T1000 (cell line): Measurements from ENCODE around the gene GAK.

Source experiments
- DNase-seq: peaks from one replicate; lab custom pipeline; 2025; ENCODE audit warnings: mixed read lengths; lab: John Stamatoyannopoulos, UW

The GAK gene

DNA sequence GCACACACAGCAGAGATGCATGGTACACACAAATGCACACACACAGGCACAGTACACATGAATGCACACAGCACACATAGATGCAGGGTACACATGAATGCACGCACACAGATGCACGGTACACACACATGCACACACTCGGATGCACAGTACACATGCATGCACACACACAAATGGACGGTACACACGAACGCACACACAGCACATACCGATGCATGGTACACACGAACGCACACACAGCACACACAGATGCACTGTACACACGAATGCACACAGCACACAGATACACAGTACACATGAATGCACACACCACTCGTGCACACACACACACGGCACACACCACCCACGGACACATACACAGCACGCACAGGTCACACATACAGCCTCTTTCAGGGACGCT lies 62.3 kb downstream of the GAK start:
- no peak for DNase-seq

DNA sequence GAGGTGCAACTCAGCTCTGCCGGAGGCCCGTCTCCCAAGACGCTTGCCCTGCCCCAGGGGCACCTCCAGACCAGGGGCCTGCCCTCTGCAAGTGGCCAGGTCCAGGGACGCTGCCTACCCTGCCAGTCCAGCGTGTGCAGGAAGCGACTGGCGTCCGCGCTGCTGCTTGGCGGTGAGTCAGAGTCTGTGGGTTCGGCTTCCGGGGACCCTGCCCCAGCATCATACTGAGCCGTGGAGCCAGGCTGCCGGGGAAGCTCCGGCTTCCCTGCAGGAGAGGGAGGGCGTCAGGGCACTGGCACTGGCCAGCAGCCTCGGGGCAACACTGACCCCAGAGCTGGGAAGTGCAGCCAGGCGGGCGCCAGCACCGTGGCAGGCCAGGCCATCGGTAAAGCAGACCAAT lies 63.7 kb downstream of the GAK start:
- DNase-seq, result no peak

DNA sequence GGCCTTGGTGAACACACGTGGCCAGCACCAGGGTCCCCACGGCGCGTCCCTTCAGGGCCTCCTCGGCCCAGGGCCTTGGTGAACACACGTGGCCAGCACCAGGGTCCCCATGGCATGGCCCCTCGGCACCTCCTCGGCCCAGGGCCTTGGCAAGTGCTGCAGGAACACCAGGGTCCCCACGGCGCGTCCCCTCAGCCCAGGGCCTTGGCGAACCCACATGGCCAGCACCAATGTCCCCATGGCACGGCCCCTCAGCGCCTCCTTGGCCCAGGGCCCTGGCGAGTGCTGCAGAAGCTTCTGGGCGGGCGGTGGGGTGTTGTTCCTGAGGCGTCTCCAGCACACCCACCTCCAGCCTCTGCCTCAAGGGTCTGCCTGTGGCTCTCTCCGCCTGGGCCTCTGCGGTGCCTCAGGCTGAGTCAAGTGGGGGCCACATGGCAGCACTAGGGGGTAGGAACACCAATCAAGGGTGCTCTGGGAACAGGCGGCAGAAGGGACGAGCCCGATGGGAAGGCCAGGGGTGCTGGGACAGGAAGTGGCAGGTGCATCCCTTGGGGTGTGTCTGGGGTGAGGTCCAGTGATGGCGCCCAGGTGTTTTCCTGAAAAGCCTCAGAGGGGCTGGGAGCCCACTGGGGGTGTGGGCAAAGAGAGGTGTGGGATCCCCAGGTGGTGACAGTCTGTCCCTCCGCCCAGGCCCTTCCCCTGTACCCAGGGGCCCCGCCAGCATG lies 64.4 kb downstream of the GAK start:
- DNase-seq, result no peak

DNA sequence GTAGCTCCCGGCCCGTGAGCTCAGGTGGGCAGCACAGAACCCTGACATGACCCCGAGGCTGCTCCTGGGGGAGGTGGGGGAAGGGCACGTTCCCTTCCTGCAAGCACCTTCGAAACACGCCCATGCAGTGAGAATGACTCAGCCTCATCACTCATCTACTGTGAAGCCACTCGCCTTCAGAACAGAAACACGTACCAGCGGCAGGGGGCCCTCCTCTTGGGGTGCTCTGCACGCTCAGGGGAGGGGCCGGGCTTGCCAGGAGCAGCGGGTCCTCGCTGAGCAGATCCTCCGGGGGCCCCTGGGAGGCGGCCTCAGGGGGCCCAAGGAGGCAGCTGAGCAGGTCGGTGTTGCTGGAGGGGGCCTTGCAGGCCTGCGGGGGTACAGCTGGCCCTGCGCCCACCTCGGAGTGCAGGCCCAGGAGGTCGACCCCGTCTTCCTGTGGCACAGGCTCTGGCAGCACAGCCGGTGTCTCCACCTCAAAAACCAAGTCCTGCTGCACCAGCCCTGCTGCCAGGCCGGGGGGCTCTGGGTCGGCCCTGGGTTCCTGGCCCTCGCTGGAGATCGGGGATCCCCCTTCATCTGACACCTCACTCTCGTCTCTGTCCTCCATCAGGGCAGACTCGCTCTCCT lies 65.2 kb downstream of the GAK start:
- no peak for DNase-seq

DNA sequence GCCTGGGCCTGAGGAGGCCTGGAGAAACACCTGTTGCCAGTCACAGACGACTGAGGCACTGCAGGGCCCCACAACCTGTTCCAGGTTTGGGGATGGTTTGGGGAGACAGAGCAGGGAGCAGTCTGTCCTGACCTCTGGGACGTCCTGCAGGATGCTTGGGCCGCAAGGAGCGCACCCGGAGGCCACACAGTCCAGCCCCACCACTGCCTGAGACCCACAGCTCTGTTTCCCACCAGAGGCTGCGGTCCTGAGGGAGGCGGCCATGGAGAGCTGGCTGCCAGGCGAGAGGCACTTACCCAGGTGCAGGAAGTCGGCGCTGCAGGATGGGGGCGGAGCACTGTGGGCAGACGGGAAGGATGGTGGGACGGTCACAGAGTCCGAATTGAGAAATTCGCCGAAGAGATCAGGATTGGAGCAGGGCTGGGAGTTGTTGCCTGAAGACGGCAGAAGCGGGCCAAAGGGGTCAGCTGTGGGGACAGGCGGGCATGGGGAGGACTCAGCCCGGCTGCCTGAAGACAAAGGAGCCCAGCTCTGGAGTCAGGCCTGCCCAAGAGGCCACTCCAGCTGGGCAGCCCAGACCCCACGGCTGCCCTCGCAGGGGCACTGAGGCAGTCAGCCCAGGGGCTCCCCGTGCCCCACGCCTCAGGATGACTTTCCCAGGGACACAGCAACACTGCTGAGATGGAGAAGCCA lies 65.9 kb downstream of the GAK start:
- DNase-seq, result no peak

DNA sequence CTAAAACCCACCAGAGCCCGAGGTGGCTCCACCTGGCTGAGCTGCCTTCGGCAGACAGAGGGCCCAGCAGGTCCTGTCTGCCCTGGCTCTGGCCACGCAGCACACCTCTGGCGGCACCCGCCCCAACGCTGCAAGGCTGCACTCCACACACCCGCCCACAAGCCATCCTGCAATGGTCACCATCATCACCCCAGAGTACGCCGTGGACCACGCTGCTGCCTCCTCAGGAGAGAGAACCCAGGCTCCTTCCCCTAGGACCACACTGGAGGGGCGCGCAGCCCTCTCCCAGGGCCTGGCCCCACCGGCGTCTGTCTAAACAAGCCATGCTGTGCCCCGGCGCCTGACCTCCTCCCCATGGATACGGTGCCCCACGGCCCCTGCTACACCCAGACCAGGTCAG lies 66.5 kb downstream of the GAK start:
- DNase-seq, result no peak

DNA sequence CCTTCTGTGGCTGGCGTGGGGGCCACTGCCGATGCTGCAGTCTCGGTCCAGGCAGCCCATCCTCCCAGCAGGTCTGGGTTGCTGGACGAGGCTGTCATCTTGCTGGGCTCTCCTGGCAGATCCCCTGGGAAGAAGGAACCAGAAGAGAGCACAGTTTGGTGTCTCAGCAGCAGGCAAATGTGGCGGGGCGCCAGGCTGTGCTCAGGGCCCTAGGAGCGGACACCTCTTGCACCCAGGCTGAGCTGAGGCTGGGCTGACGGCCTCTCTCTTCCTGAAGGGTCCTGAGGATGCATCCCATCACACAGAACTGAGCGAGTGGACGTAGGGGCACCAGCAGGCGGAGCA lies 67.0 kb downstream of the GAK start:
- no peak for DNase-seq

DNA sequence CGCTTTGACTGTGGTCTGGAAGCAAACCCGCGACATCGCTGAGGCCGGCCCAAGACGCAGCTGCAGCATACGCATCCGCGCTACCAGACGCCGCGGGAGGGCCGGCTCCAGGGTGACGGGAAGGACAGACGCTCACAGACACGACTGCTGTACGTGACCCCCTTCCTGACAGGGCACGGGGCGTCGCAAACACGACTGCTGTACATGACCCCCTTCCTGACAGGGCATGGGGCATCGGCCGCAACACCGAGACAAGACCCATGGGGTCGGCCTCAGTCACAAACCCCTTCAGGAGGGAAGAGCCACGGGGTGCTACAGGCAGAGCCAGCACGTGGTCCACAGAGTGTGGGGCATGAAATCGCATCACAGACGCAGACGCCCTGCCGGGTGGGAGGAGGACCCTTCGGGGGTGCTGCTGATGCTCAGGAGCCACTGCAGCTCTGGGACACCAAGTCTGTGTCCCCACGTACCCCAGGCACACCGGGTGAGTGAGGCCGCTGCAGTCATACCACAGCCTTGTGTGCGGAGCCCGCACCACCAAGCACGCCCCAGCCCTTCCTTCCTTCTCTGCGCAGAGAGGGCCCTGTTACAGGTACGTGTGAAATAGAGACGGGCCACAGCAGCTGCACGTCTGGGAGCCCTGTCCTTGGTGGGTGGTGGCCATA lies 67.5 kb downstream of the GAK start:
- no peak for DNase-seq

DNA sequence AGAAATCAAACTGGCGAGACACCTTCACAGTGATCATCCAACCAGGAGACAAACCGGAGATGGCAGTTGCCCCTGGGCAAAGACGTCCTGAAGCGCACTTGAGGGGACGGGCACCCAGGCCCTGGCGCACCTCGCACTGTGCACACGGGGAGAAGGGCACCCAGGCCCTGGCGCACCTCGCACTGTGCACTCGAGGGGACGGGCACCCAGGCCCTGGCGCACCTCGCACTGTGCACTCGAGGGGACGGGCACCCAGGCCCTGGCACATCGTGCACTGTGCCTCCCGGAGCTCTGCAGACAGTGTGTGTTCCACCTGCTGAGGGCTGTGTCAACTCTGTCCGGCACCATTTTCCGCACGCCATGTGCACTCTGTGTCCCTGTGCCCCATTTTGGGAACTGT lies 71.6 kb downstream of the GAK start:
- DNase-seq, result no peak

DNA sequence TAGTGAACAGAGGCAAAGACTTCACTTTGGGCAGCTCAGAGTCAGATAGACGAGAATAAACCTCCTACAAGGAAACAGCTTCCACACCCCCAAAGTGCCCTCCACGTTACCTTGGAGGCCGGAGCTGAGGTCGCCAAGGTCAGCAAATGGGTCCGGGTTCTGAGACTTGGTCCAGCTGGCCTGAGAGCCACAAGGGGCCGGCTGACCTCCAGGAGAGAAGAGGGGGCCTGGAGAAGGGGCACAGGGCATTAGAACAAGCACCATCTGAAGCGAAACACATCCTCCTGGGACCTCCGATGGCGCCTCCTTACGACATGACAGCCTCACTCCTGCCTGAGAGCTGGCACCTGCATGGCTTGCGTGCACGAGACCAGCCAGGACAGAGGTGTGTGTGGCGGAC lies 72.6 kb downstream of the GAK start:
- DNase-seq, result no peak

DNA sequence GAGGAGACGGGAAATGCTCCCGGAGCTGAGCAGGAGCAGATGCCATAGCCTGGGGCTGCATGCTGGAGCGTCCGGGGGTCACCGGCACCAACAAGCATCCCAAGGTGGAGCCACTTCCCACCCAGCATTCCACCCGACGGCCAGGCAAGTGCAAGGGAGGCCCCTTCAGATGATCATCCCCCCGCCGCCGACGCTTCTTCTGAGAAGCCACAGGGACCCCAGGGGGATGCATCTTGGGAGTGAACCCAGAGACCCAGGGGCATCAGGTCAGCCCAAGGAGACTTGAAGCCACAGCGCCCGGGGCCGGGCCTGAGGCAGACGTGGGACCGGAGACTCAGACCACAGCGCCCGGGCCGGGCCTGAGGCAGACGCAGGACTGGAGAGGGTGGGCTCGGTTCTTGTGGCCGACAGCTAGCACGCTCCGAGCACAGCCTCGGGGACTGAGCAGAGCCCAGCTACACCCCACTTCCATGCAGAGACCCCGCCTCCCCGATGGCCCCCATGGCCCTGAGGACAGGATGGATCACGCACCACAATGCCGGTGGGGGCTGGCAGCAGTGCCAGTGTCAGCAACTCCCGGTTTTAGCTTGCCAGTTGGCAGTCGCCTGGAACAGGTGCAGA lies 73.2 kb downstream of the GAK start:
- DNase-seq, result no peak

DNA sequence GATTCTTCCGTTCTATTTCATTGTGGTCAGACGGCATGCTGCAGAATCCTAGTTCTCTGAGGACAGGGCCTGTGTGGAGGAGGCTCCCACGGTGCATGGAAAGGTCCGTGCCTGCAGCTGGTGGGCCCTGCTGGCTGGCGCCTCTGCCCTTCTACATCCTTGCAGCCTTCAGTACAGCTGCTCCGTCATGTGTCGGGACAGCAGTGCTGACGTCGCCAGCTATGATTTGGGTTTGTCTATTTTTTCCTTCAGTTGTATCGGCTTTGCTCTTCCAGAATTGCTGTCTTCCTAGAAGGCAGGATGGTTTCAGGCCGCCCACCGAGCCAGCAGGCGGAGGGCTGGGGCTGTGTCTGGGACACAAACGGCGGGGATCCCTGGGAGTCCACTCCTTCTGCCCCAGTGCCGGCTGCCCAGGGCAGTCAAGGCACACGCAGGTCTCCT lies 74.1 kb downstream of the GAK start:
- no peak for DNase-seq

DNA sequence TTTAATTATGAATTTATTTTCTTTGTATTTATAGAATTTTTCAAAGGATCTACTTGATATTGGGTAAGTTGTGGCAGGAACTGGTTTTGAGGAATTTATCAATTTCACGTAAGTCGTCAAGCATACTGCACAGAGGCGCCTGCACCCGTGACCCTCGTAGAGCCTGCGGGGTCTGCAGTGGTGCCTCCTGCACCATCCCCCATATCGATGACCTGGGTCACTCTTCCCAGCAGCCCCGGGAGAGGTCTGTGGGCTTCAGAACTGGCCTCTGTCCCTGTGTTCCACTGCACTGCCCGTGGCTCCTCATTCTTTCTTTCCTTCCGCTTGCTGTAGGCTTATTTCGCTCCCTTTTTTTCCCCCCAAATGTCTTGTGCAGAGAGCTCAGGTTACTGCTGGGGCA lies 74.7 kb downstream of the GAK start:
- DNase-seq, result no peak

DNA sequence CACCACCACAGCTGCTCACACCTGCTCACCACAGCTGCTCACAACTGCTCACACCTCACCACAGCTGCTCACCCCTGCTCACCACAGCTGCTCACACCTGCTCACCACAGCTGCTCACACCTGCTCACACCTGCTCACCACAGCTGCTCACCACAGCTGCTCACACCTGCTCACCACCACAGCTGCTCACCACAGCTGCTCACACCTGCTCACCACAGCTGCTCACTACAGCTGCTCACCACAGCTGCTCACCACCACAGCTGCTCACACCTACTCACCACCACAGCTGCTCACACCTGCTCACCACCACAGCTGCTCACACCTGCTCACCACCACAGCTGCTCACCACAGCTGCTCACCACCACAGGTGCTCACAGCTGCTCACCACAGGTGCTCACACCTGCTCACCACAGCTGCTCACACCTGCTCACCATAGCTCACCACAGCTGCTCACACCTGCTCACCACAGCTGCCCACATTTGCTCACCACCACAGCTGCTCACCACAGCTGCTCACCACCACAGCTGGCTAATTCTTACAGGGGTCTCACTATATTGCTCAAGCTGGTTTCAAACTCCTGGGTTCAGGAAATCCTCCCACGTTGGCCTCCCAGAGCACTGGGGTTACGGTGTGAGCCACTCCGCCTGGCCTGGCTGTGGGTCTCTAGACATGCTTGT lies 75.8 kb downstream of the GAK start:
- no peak for DNase-seq

DNA sequence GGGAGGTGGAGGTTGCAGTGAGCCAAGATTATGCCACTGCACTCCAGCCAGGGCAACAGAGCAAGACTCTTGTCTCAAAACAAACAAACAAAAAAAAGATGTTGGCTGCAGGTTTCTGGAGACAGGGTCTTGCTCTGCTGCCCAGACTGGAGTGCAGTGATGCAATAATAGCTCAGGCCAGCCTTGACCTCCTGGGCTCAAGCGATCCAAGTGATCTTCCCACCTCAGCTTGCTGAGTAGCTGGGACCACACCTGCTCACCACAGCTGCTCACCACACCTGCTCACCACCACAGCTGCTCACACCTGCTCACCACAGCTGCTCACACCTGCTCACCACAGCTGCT lies 76.3 kb downstream of the GAK start:
- no peak for DNase-seq

DNA sequence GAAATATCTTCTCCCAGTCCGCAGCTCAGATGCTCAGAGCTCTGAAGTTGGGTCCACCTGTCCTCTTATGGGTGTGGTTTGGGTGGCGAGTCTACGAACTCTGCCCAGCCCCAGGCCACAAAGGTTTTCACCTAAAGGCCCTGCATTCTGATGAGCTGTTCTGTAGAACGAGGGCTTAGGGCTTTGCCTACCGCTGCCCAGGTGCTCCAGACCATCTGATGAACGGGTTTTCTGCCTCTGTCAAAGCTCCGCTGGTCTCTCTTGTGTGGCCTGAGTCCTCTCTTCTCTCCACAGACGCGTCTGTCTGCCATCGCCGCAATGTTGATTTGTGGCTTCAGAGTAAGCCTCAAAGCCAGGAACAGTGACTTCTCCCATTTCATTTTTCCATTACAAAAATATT lies 77.8 kb downstream of the GAK start:
- no peak for DNase-seq

DNA sequence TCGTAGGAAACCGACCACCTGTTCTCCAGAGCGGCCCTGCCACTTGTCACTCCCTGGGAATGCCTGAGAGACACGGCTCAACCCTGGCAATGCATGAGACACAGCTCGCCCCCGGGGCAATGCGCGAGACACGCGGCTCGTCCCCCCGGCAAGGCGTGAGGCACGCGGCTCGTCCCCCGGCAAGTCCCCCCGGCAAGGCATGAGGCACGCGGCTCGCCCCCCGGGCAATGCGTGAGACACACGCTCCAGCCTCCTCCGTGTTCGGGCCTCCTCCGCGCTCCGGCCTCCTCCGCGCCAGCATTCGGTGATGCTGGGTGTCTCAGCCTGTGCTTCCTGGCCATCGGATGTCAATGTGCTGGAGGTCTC lies 78.7 kb downstream of the GAK start:
- DNase-seq, result no peak

DNA sequence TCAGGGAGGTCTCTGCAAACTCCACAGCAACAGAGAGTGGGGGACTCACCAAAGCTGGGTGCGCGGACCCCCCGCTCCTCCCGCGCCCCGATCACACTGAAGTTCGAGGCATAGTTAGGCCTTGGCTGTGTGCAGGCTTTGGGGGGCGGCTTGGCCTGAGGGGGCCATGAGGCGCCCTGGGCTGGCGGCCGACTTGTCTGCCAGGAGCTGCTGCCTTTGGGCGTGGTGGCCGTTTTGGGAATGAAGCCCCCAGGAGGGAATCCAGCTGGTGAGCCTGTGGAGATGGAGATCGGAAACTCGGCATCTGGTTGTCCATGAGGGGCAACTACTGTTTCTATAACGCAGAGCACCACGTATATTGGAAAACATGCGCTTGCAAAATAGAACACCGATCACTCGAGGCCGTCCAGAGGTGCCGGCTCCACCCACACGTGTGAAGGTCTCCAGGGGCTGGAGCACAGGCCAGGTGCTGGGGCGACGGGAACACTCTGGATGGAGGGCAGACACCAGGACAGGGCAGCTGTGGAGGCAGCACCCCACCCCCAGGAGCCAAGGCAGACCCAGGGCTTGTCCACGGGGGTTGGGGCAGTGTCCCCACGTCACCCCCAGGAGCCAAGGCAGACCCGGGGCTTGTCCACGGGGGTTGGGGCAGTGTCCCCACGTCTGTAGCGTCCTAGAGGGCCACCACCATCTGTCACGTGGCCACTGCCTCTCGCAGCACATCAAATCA lies 80.2 kb downstream of the GAK start:
- no peak for DNase-seq

DNA sequence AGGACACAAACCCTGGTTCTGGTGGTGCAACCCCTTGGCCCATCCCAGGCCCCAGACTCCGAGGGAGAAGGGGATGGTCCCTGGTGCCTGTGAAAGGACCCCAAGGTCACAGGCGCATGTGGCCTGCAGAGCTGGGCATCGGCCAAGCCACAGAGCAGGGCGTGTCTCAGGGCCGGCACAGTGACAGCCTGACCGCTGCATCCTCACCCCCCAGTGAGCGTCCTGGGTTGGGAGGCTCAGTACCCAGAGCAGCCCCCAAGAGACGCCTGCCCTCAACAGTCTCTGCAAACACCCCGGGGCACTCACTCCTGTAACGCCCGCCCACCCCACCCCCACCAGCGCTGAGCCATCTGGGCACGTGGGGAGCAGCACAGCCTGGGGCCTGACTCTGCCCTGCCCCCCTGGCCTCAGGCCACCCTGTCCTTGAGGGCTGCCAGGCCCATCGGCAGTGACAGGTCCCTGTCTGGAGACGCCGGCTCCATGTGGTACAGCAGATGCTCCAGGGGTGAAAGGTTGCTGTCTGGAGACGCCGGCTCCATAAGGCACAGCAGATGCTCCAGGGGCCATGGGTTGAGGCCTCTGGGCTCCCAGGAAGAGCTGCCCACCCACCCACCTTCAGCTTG lies 81.7 kb downstream of the GAK start:
- no peak for DNase-seq

DNA sequence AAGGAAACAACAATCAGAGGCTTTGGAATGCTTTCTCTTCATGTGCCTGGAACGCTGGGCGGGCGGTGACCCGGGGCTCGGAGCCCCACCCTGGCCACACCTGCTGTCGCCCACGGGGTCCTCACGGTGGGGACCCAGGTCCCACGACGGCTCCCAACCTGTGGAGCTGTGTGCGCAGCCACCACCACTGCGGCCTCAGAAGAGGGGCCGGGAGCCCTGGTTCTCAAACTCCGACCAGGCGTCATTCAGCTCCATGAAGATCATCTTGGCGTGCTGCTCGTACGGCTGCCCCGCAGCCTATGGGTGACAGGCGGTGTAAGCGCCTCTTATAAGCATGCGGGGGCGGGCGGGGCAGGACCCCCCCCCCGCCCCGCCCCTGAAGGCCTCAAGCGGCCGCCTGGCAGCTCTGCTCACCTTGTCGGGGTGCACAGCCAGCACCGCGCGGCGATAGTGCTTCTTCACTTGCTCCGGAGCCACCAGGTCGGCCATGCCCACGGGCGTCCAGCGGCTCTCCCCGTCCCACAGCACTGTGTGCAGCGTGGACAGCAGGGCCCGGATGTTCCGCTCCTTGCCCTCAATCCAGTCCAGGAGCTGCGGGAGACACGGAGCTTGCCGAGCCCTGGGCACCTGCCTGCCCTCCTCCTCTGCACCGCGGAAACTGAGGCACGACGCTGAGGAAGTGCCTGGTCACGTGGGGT lies 82.5 kb downstream of the GAK start:
- DNase-seq, result no peak
